Loucy (cell line): ENCODE data around the gene POU2F3.

ENCODE experiments used
- H2AFZ ChIP-seq: fragments of 200-600 bp; sonication (generic); 2 replicates; pipeline ENCODE4 v1.6.0; 2016; ENCODE audit warnings: antibody characterized with exemption, mild to moderate bottlenecking, low read length, moderate library complexity
- H3F3A ChIP-seq: fragments of 200-600 bp; 2 replicates; pipeline ENCODE4 v1.6.0; 2016; ENCODE audit warnings: antibody characterized with exemption, low read depth, mild to moderate bottlenecking
- H3K27me3 ChIP-seq: fragments of 200-600 bp; sonication (generic); 2 replicates; pipeline ENCODE4 v1.6.1; 2014; ENCODE audit warnings: low read length, mild to moderate bottlenecking; ENCODE audit not compliant: insufficient read depth, poor library complexity, severe bottlenecking
- H3K36me3 ChIP-seq: fragments of 200-600 bp; sonication (generic); 2 replicates; pipeline ENCODE4 v1.6.1; 2016; ENCODE audit warnings: low read length; ENCODE audit not compliant: insufficient read depth
- H3K4me1 ChIP-seq: fragments of 200-600 bp; sonication (generic); 2 replicates; pipeline ENCODE4 v1.5.1; 2014; ENCODE audit warnings: low read length, mild to moderate bottlenecking; ENCODE audit not compliant: insufficient read depth, poor library complexity, severe bottlenecking
- H3K4me2 ChIP-seq: fragments of 200-600 bp; sonication (generic); 2 replicates; pipeline ENCODE4 v1.6.0; 2014; ENCODE audit warnings: antibody characterized with exemption, low read length, low read depth, mild to moderate bottlenecking; ENCODE audit not compliant: poor library complexity, severe bottlenecking
- H3K4me3 ChIP-seq: fragments of 200-600 bp; sonication (generic); 2 replicates; pipeline ENCODE4 v1.5.1; 2014; ENCODE audit warnings: low read length, mild to moderate bottlenecking, mixed read lengths; ENCODE audit not compliant: poor library complexity, severe bottlenecking
- H3K79me2 ChIP-seq: fragments of 200-600 bp; sonication (generic); 2 replicates; pipeline ENCODE4 v1.6.1; 2014; ENCODE audit warnings: low read length; ENCODE audit not compliant: insufficient read depth
- H3K9ac ChIP-seq: fragments of 200-600 bp; sonication (generic); 2 replicates; pipeline ENCODE4 v1.6.0; 2014; ENCODE audit warnings: mild to moderate bottlenecking, low read depth, low read length, moderate library complexity; ENCODE audit not compliant: poor library complexity, severe bottlenecking
- H3K9me2 ChIP-seq: fragments of 200-600 bp; sonication (generic); replicated peaks from 2 replicates; pipeline ENCODE4 v1.6.1; 2016; ENCODE audit warnings: low read depth, low read length, mixed read lengths
- H3K9me3 ChIP-seq: fragments of 200-600 bp; sonication (generic); 2 replicates; pipeline ENCODE4 v1.6.1; 2014; ENCODE audit warnings: mild to moderate bottlenecking, antibody characterized with exemption, low read length, low read depth; ENCODE audit not compliant: insufficient read depth
- H4K20me1 ChIP-seq: fragments of 200-600 bp; sonication (generic); 2 replicates; pipeline ENCODE4 v1.6.0; 2014; ENCODE audit warnings: antibody characterized with exemption, low read length, mild to moderate bottlenecking; ENCODE audit not compliant: insufficient read depth, poor library complexity, severe bottlenecking
- EZH2phosphoT487 ChIP-seq: fragments of 200-600 bp; IDR thresholded peaks from 2 replicates; pipeline ENCODE4 v1.6.1; 2018; ENCODE audit warnings: antibody characterized with exemption, mild to moderate bottlenecking, moderate library complexity, borderline replicate concordance
- TF ChIP-seq, protein P1 (sequence below): fragments of 200-600 bp; sonication (generic); conservative IDR thresholded peaks from 2 replicates; pipeline ENCODE4 v1.5.1; 2014; ENCODE audit warnings: mild to moderate bottlenecking, antibody characterized with exemption, low read length

Gene POU2F3

DNA sequence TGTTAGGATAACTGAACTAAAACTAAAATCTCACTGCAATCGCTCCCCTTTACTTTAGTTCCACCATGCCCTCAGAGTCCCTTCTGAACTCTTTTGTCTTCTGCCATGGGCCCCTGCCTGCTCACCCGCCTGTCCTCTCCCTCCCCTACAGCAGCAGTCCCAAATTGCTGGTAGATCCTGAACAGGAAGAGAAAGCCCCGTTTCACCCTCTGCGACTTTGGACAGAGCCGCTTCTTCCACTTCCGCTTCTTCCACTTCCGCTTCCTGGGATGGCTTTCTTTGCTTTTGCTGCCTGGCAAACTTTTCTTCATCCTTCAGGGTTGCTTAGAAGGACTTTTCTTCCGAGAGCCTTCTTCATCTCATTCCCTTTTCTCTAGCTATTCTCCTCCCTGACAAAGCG, 49.5 kb downstream of the POU2F3 start:
- H4K20me1 ChIP-seq: no peaks in the 10 kb centered on the region
- no peak overlapping the region for H3K4me2 ChIP-seq
- no peak overlapping the region for H2AFZ ChIP-seq
- no peaks in the 10 kb centered on the region for H3K36me3 ChIP-seq
- TF ChIP-seq EZH2phosphoT487: no peak
- TF ChIP-seq, protein P1, sequence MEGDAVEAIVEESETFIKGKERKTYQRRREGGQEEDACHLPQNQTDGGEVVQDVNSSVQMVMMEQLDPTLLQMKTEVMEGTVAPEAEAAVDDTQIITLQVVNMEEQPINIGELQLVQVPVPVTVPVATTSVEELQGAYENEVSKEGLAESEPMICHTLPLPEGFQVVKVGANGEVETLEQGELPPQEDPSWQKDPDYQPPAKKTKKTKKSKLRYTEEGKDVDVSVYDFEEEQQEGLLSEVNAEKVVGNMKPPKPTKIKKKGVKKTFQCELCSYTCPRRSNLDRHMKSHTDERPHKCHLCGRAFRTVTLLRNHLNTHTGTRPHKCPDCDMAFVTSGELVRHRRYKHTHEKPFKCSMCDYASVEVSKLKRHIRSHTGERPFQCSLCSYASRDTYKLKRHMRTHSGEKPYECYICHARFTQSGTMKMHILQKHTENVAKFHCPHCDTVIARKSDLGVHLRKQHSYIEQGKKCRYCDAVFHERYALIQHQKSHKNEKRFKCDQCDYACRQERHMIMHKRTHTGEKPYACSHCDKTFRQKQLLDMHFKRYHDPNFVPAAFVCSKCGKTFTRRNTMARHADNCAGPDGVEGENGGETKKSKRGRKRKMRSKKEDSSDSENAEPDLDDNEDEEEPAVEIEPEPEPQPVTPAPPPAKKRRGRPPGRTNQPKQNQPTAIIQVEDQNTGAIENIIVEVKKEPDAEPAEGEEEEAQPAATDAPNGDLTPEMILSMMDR: no peak
- H3K27me3 ChIP-seq: peaks cover 6% of the 10 kb centered on the region
- no peaks in the 10 kb centered on the region for H3K79me2 ChIP-seq
- H3K4me1 ChIP-seq: no peaks in the 10 kb centered on the region
- no peak overlapping the region for H3K4me3 ChIP-seq
- H3K9me2 ChIP-seq: no peaks in the 10 kb centered on the region
- H3K9ac ChIP-seq: no peak overlapping the region
- H3K9me3 ChIP-seq: no peaks in the 10 kb centered on the region
- H3F3A ChIP-seq: no peaks in the 10 kb centered on the region

DNA sequence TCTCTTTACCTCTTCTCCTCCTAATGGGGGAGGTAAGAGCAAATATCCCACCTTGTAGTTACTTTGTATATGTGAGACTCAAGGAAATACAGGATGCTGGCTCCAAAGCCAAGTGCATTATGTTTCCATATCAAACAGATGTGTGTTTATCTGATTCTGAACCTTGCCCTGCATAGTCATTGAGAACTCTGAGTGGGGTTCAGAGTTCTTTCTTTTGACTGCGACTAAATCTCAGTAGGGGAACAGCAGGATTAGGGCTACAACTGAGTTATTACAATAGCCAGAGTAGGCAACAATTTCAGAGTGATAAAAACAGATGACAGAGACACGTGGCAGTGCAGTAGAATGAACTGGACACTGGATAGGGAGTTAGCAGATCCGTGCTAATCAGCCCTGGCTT, 51.0 kb downstream of the POU2F3 start:
- Histone ChIP-seq H3K27me3 (peaks cover 6% of the 10 kb centered on the region), H3K9ac (no peak overlapping the region), H3K4me2 (no peak overlapping the region), H3K9me3 (no peaks in the 10 kb centered on the region), H3K79me2 (no peaks in the 10 kb centered on the region), H3K36me3 (no peaks in the 10 kb centered on the region), H3K9me2 (no peaks in the 10 kb centered on the region), H2AFZ (no peak overlapping the region), H4K20me1 (no peaks in the 10 kb centered on the region), H3K4me3 (no peak overlapping the region), H3F3A (no peaks in the 10 kb centered on the region), H3K4me1 (peaks cover 3% of the 10 kb centered on the region)
- TF ChIP-seq EZH2phosphoT487: no peak
- TF ChIP-seq, protein P1: no peak

DNA sequence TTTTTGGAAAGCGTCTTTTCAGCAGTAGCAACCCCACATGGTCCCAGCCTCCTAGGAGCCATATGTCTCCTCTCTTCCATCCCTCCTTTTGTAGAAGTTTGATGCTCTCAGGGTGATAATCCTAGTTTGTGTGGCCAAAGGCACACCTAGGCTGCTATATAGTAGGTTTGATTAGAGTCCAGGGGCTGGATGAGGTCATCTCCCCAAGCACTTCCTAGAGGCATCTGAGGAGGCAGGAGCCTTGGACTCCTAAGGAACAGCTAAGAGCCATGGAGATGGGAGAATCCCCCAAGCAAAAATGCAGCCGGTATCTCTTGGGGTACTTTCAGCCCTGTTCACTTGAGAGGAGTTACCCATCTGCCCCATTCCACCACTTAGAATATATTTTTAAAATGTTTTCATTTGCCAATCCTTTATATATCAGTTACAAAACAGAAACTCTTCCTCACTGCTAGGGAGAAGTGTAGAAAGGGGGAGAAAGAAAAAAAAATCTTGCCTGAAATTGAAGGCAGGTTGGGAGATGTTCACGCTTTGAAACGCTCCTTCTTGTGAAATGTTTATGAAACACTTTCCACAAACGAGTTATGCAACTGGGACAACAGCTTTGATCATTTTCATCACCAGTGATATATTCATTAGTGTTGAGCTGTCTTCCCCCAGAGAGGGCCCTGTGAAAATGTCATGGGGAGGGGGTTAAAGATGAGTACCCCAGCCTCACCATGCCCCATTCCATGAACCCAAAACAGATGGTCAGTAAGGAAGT, 53.3 kb downstream of the POU2F3 start:
- Histone ChIP-seq H2AFZ (no peak overlapping the region), H3K9me3 (no peaks in the 10 kb centered on the region), H3K4me3 (no peak overlapping the region), H3K27me3 (peaks cover 6% of the 10 kb centered on the region), H3K9me2 (no peaks in the 10 kb centered on the region), H3F3A (no peaks in the 10 kb centered on the region), H3K4me1 (peaks cover 3% of the 10 kb centered on the region), H3K36me3 (no peaks in the 10 kb centered on the region), H3K79me2 (no peaks in the 10 kb centered on the region), H4K20me1 (no peaks in the 10 kb centered on the region), H3K4me2 (no peak overlapping the region), H3K9ac (no peak overlapping the region)
- TF ChIP-seq, protein P1: no peak
- no peak for TF ChIP-seq EZH2phosphoT487
